T-helper 2 cell treated with Interferon-gamma antibody and Interleukin-4, amounts not matched to agents 5 μg/mL and 100 μg/mL, for 36 hours (primary cell): ENCODE data around the gene TBC1D25.
A peak's percentile ranks its signal among the peaks of the same experiment; 100 is the strongest.
"Not testable (repeated sequence)": the region's sequence is repeated elsewhere in the genome, so short reads cannot be mapped to it uniquely, and the experiment has no call there.

Source experiments
- DNase-seq: peaks from one replicate; pipeline ENCODE4 v3.0.0; 2021; ENCODE audit warnings: low spot score
- H3K27ac Mint-ChIP-seq: one replicate; pipeline ENCODE4 v1.8.0; 2021; ENCODE audit warnings: mild to moderate bottlenecking, mixed read lengths
- H3K27me3 Mint-ChIP-seq: one replicate; pipeline ENCODE4 v1.8.0; 2021; ENCODE audit warnings: low read depth, mixed read lengths
- H3K36me3 Mint-ChIP-seq: one replicate; pipeline ENCODE4 v1.8.0; 2021; ENCODE audit warnings: low read depth, mixed read lengths
- H3K4me1 Mint-ChIP-seq: one replicate; pipeline ENCODE4 v1.8.0; 2021; ENCODE audit warnings: low read depth, mixed read lengths
- H3K4me3 Mint-ChIP-seq: one replicate; pipeline ENCODE4 v1.8.0; 2022; ENCODE audit warnings: mild to moderate bottlenecking, moderate library complexity, mixed read lengths
- H3K9me3 Mint-ChIP-seq: one replicate; pipeline ENCODE4 v1.8.0; 2021; ENCODE audit warnings: mixed read lengths

The TBC1D25 gene

DNA sequence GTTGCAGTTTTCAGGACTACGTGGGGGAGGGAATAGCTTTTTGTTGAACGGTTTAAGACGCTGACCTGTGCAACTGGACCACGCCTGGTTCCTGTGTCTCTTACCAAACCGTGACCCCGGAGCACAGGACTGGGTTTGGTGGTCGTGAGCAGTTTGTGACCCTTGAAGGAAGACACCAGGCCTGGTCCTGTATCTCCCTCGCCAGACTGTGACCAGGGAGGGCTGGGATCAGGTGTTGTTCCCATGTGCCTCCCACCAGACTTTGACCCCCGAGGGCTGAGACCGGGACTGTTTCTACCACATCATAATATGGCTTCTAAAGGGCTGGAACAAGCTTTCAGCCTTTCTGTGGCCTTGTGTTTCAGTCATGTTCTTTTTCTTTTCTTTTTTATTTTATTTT is 17.2 kb upstream of the TBC1D25 start:
- H3K9me3 Mint-ChIP-seq, result no peaks in the 10 kb centered on the region
- peaks cover 29% of the 10 kb centered on the region for H3K4me1 Mint-ChIP-seq
- peaks cover 32% of the 10 kb centered on the region for H3K36me3 Mint-ChIP-seq
- H3K27ac Mint-ChIP-seq, result peak overlapping the region; percentile 98
- H3K4me3 Mint-ChIP-seq, result peak overlapping the region; percentile 95
- no peak for DNase-seq
- no peaks in the 10 kb centered on the region for H3K27me3 Mint-ChIP-seq

DNA sequence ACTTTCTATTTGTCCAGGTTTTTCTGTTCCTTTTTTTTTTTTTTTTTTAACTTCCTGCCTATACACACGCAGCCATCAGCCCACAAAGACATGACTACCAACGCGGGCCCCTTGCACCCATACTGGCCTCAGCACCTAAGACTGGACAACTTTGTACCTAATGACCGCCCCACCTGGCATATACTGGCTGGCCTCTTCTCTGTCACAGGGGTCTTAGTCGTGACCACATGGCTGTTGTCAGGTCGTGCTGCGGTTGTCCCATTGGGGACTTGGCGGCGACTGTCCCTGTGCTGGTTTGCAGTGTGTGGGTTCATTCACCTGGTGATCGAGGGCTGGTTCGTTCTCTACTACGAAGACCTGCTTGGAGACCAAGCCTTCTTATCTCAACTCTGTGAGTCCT is 15.8 kb upstream of the TBC1D25 start:
- Mint-ChIP-seq H3K27ac (peak overlapping the region; percentile 57), H3K4me3 (peak overlapping the region; percentile 95), H3K4me1 (peaks cover 31% of the 10 kb centered on the region), H3K27me3 (no peaks in the 10 kb centered on the region), H3K36me3 (peaks cover 45% of the 10 kb centered on the region), H3K9me3 (no peaks in the 10 kb centered on the region)
- no peak for DNase-seq

DNA sequence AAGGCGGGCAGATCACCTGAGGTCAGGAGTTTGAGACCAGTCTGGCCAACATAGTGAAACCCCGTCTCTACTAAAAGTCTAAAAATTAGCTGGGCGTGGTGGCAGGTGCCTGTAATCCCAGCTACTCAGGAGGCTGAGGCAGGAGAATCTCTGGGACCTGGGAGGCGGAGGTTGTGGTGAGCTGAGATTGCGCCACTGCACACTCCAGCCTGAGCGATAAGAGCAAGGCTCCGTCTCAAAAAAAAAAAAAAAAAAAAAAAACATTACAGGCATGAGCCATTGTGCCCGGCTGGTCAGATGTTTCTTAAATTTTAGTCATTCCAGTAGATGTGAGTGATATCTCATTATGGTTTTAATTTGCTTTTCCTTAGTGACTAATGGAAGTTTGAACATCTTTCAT is 13.7 kb upstream of the TBC1D25 start:
- H3K36me3 Mint-ChIP-seq, result peaks cover 48% of the 10 kb centered on the region
- not testable (repeated sequence) for H3K27ac Mint-ChIP-seq, H3K9me3 Mint-ChIP-seq, H3K27me3 Mint-ChIP-seq, DNase-seq
- peaks cover 16% of the 10 kb centered on the region for H3K4me1 Mint-ChIP-seq
- H3K4me3 Mint-ChIP-seq, result peak overlapping the region; percentile 78

DNA sequence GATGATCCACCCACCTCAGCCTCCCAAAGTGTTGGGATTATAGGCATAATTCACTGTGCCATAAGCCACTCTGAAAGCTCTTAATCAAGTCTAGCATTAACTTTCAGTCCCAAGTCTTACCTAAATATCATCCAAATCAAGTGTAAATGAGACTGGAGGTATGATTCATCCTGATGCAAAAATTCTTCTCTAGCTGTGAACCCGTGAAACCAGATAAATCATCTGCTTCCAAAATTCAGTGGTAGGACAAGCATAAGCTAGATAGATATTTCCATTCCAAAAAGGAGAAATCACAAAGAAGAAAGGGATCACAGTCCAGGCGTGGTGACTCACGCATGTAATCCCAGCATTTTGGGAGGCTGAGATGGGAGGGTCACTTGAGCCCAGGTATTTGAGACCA is 8.8 kb upstream of the TBC1D25 start:
- H3K27ac Mint-ChIP-seq, result no peak overlapping the region

DNA sequence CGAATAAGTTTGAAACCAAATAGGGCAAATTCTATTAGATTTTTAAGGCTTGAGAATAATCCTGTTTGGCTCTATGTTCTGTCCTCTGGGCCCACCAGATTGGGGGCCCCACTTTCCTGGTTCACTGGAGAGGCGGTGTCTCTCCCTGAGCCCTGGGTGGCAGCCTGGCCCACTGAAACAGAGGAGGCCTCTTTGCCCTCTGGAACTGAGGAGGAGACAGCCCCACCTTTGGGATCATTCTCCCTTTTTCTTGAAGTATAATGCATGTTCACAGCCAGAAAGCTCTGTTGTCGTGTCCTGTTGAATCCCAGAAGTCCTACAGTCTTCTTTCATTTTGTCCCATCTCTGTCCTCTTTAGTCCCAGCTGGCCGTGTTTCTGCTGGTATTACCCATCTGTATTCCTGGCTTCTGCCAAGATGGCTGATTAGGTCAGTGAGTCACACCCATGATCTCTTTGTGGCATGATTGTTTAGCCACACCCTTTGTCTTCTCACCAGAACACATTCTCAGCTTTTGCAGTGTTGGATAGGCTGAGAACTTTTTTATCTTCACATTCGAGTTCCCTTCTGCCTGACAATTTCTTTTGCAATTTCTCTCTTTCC is 8.1 kb upstream of the TBC1D25 start:
- H3K9me3 Mint-ChIP-seq, result no peaks in the 10 kb centered on the region
- peak overlapping the region; percentile 30 for H3K4me3 Mint-ChIP-seq
- H3K4me1 Mint-ChIP-seq, result peaks cover 22% of the 10 kb centered on the region
- H3K27me3 Mint-ChIP-seq, result no peaks in the 10 kb centered on the region
- peak overlapping the region; percentile 89 for H3K27ac Mint-ChIP-seq
- H3K36me3 Mint-ChIP-seq, result peaks cover 43% of the 10 kb centered on the region
- DNase-seq, result no peak

More for the DNA sequence above, 8.8 kb upstream of the TBC1D25 start:
- Mint-ChIP-seq H3K4me1 (peaks cover 23% of the 10 kb centered on the region), H3K4me3 (no peak overlapping the region), H3K36me3 (peaks cover 49% of the 10 kb centered on the region), H3K9me3 (no peaks in the 10 kb centered on the region), H3K27me3 (no peaks in the 10 kb centered on the region)
- DNase-seq, result no peak

DNA sequence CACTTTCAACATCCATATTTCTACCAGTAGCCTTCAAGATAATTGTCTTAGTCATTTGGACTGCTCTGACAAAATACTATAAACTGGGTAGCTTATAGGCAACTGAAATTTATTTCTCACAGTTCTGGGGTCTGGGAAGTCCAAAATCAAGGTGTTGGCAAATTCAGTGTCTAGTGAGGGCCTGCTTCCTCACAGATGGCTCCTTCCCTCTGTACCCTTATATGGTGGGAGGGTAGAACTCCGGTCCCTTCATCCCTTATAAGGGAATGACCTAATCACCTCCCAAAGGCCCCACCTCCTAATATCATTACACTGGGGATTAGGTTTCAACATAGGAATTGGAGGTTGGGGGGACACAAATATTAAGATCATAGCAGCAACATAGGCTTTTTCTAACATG is 7.4 kb upstream of the TBC1D25 start:
- H3K4me3 Mint-ChIP-seq, result no peak overlapping the region

DNA sequence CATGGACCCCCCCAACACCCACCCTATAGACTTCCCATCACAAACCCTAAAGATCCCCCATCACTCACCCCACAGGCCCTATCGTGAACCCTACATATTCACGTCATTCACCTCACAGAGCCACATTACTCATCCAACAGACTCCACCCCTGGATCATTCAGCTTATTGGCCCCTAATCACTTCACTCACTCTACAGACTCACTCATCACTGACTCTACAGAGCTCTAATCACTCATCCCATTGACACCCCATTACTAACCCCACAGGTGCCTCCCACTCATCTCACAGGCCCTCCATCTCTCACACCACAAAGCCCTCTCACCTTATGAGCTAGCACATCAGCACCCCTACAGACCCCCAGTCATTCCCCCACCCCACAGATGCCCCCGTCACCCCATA is 6.3 kb upstream of the TBC1D25 start:
- H3K27ac Mint-ChIP-seq, result peak overlapping the region; percentile 50
- H3K4me3 Mint-ChIP-seq, result no peak overlapping the region

More for the DNA sequence above, 7.4 kb upstream of the TBC1D25 start:
- H3K36me3 Mint-ChIP-seq, result peaks cover 38% of the 10 kb centered on the region
- H3K27me3 Mint-ChIP-seq, result no peaks in the 10 kb centered on the region
- no peak for DNase-seq
- no peaks in the 10 kb centered on the region for H3K9me3 Mint-ChIP-seq
- H3K4me1 Mint-ChIP-seq, result peaks cover 19% of the 10 kb centered on the region
- peak overlapping the region; percentile 89 for H3K27ac Mint-ChIP-seq

DNA sequence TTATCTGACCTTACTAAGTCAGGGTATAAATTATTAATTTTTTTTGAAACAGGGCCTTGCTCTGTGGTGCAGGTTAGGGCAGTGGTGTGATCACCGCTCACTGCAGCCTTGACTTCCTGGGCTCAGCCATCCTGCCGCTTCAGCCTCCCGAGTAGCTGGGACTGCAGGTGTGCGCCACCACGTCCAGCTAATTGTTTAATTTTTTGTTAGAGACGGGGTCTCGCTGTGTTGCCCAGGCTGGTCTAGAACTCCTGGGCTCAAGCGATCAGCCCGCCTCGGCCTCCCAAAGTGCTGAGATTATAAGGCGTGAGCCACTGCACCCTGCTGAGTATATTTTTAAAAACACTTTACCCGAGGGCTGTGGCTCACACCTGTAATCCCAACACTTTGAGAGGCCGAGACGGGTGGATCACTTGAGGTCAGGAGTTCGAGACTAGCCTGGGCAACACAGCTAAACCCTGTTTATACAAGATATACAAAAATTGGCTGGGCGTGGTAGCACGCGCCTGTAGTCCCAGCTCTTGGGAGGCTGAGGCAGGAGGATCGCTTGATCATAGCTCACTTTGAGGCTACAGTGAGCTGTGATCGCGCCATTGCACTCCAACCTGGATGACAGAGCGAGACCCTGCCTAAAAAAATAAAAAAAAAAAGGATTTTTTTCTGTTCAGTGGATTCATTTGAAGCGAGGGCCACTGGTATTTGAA is 721 bp upstream of the TBC1D25 start:
- peak overlapping the region; percentile 97 for H3K27ac Mint-ChIP-seq
- peaks cover 20% of the 10 kb centered on the region for H3K4me1 Mint-ChIP-seq
- H3K36me3 Mint-ChIP-seq, result peaks cover 19% of the 10 kb centered on the region
- no peak for DNase-seq
- no peaks in the 10 kb centered on the region for H3K27me3 Mint-ChIP-seq
- peak overlapping the region; percentile 97 for H3K4me3 Mint-ChIP-seq
- no peaks in the 10 kb centered on the region for H3K9me3 Mint-ChIP-seq

More for the DNA sequence above, 6.3 kb upstream of the TBC1D25 start:
- DNase-seq, result no peak
- no peaks in the 10 kb centered on the region for H3K27me3 Mint-ChIP-seq
- H3K9me3 Mint-ChIP-seq, result no peaks in the 10 kb centered on the region
- peaks cover 28% of the 10 kb centered on the region for H3K36me3 Mint-ChIP-seq
- H3K4me1 Mint-ChIP-seq, result peaks cover 19% of the 10 kb centered on the region

DNA sequence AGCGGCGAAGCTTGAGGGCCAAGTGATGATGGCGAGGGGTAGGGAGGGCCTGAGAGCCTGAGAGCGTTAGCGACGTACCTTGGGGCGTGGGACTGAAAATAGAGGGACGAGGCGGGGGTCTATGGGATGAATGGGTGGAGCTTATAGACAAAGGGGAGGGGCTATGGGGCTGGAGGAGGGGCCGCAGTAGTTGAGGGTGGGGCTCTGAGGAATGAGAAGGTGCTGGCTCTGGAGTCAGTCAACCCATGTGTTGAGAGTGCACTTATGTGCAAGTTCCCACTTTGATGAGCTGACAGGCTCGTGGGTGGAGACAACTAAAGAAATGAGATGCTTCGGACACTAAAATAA is 488 bp downstream of the TBC1D25 start:
- H3K27me3 Mint-ChIP-seq, result no peaks in the 10 kb centered on the region
- peak overlapping the region; percentile 97 for H3K27ac Mint-ChIP-seq
- peak overlapping the region; percentile 97 for H3K4me3 Mint-ChIP-seq
- H3K36me3 Mint-ChIP-seq, result peaks cover 21% of the 10 kb centered on the region
- peaks cover 20% of the 10 kb centered on the region for H3K4me1 Mint-ChIP-seq
- no peaks in the 10 kb centered on the region for H3K9me3 Mint-ChIP-seq
- DNase-seq, result no peak

DNA sequence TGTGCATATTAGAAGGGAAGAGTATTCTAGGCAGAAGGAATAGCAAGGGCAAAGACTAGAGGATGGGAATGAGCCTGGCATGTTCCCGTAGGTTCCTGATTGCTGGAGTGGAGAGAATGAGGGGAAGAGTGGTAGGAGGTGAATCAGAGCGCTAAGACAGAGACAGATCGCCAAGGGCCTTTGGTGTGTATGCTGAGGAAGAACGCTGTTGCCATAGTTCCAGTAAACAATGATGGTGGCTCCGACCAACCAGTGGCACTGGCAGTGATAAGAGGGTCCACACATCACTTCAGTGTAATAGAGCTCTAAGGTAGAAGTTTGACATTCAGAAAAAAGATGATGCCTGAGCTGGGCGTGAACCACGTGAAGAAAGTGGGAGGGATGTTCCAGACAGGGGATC is 966 bp downstream of the TBC1D25 start:
- peak overlapping the region; percentile 97 for H3K27ac Mint-ChIP-seq

DNA sequence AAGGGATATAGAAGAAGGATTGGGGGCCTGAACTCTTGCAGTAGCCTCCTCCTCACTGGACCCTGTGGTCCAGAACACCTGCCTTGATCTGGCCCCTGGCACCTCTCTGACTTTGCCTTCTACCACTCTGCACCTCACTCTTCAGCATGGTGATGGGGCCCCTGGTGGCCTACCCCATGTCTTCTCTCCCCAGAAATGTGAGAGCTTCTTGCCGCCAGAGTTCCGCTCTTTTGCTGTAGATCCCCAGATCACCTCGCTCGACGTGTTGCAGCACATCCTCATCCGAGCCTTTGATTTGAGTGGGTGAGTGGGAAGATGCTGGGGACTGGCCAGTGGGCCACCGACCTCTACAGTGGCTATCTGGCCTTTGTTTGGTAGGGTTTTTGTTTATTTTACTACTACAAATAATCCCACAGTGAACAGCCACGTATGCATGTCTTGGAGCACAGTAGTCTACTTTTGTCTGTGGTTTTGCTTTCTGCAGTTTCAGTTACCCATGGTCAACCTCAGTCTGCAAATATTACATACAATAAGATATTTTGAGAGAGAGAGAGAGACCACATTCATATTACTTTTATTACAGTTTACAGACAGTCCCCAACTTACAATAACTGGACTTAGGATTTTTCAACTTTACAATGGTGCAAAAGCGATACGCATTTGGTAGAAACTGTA is 1.8 kb downstream of the TBC1D25 start:
- Mint-ChIP-seq H3K4me1 (peaks cover 15% of the 10 kb centered on the region), H3K27me3 (no peaks in the 10 kb centered on the region), H3K27ac (peak overlapping the region; percentile 62)

More for the DNA sequence above, 966 bp downstream of the TBC1D25 start:
- Mint-ChIP-seq H3K4me3 (peak overlapping the region; percentile 97), H3K4me1 (peaks cover 18% of the 10 kb centered on the region), H3K9me3 (no peaks in the 10 kb centered on the region), H3K36me3 (peaks cover 23% of the 10 kb centered on the region), H3K27me3 (no peaks in the 10 kb centered on the region)
- DNase-seq, result no peak

DNA sequence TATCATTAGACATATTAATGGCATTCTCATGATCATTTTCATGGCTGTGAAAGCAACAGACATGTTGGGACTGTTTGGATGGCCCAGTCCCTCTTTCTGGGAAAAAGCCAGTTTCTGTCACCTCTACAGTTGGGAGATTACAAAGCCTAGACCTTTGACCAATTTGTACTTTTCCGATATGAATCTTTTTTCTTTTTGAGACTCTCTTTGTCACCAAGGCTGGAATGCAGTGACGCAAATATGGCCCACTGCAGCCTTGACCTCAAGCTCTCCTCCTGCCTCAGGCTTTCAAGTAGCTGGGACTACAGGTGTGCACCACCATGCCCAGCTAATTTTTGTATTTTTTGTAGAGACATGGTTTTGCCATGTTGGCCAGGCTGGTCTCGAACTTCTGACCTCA is 9.4 kb downstream of the TBC1D25 start:
- Mint-ChIP-seq H3K9me3 (no peaks in the 10 kb centered on the region), H3K36me3 (peaks cover 23% of the 10 kb centered on the region), H3K27me3 (no peaks in the 10 kb centered on the region), H3K4me3 (no peak overlapping the region), H3K4me1 (no peaks in the 10 kb centered on the region), H3K27ac (no peak overlapping the region)
- no peak for DNase-seq

More for the DNA sequence above, 1.8 kb downstream of the TBC1D25 start:
- H3K36me3 Mint-ChIP-seq, result peaks cover 24% of the 10 kb centered on the region
- H3K4me3 Mint-ChIP-seq, result peak overlapping the region; percentile 97
- no peak for DNase-seq
- no peaks in the 10 kb centered on the region for H3K9me3 Mint-ChIP-seq

DNA sequence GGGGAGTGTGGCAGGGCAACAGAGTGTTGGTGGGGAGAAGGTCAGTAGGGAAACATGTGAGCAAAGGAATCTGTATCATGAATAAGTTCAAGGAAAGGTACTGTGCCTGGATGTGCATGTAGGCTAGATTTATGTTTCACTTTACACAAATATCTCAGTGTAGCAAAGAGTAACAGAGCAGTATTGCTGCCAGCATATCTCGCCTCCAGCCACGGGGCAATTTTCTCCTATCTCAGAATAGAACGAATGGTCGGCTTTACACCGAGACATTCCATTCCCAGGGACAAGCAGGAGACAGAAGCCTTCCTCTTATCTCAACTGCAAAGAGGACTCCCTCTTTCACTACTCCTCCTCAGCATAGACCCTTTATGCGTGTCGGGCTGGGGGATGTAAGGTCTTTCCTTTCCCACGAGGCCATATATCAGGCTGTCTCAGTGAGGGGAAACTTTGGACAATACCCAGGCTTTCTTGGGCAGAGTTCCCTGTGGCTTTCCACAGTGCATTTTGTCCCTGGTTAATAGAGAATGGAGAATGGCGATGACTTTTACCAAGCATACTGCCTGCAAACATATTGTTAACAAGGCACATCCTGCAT is 16.3 kb downstream of the TBC1D25 start:
- not testable (repeated sequence) for H3K4me1 Mint-ChIP-seq, H3K27ac Mint-ChIP-seq, H3K27me3 Mint-ChIP-seq, H3K4me3 Mint-ChIP-seq, H3K9me3 Mint-ChIP-seq, DNase-seq
- peaks cover 15% of the 10 kb centered on the region for H3K36me3 Mint-ChIP-seq

DNA sequence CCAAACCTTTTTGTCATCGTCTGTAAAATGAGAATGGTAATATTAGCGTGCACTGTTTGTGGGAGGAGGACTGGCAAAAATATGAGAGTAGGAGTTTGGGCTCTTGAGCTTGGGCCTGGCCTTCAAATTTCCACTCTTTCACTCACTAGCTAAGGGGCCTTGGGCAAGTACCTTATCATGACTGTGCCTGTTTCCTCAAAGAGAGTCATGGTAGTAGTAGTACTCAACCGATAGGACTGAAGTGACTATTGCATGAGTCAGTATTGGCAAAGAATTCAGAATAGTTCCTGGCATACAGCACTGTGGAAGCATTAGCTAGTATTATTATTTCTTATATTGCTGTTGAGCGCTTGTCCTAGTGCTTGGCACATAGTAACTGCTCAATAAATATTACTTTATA is 18.8 kb downstream of the TBC1D25 start:
- H3K4me1 Mint-ChIP-seq, result no peaks in the 10 kb centered on the region
- DNase-seq, result no peak
- H3K27ac Mint-ChIP-seq, result no peak overlapping the region
- no peaks in the 10 kb centered on the region for H3K27me3 Mint-ChIP-seq
- no peaks in the 10 kb centered on the region for H3K9me3 Mint-ChIP-seq
- H3K36me3 Mint-ChIP-seq, result peaks cover 23% of the 10 kb centered on the region
- H3K4me3 Mint-ChIP-seq, result no peak overlapping the region
